ENCODE measurements around the gene FOXE3.

Gene FOXE3

GRCh38 chr1:47435506-47436303 is 19.6 kb downstream of the FOXE3 start:
- no peak for DNase-seq (ENCODE audit: low read depth in 2 of 2)

GRCh38 chr1:47436304-47436978 is 20.4 kb downstream of the FOXE3 start:
- peak; percentile 54 to 57 for DNase-seq (ENCODE audit: low read depth in 2 of 2)

DNA sequence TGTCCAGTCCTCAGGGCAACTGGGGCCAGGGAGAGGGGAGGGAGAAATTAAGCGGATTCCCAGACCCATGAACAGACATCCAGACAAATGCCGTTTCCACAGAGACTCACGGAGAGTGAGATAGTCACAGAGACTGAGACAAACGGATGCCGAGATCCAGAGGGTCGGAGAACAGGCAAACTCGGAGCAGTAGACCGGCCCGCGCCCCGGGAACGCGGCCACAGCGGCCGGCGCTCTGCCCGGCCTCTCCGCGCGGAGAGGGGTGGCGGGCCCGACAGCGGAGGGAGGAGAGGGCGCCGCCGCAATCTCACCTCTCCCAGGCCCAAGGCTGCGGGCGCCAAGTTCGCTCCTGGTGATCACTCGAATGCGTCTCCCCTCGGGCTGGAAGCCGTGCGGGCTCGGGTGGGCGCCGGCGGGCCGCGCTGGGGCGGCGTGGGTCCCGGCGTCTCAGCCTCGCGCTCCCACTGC is 20.9 kb downstream of the FOXE3 start:
- no peak for DNase-seq (ENCODE audit: low read depth in 2 of 2)

DNA sequence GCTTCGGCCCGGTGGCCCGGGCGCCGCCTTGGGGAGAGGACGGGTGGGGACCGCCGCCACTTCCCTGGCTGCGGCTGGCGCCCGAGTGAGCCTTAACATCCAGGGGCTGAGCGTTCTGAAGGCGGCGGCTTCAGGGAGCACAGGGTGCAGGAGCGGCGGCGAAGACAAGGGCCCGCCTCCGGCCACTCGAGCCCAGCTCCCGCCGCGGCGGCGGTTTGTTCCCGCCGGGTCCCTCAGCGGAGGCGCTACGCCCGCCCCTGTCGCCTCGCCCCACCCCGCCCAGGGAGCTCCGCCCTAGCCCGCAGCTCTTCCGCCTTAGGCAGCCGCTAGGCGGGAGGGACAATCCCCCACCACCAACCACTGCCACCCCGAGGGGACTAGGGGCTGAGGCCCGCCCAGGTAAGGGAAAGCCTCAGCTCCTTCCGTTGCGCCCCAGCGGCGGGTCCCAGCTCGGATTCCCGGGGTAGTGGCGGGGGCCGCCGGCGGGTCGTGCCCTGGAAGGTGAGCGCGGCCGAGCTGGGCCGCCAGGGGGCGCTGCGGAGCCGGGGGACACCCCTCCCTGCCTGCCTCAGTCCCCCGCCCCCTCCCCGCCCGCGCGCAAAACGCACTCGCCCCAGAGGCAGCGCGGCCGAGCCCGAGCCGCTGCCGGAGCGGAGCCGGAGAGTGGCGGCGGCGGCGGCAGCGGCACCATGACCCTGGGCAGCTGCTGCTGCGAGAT is 21.5 kb downstream of the FOXE3 start, which contains the start of gene FOXD2:
FOXD2 (plus strand) TSS at position 598 of the 718 bp plus-strand sequence; CDS start at position 690, 92 bp downstream.
- peak; percentile 78 to 88 for DNase-seq (ENCODE audit: low read depth in 2 of 2)

GRCh38 chr1:47438165-47439016 is 22.3 kb downstream of the FOXE3 start:
- no peak for DNase-seq (ENCODE audit: low read depth in 2 of 2)

DNA sequence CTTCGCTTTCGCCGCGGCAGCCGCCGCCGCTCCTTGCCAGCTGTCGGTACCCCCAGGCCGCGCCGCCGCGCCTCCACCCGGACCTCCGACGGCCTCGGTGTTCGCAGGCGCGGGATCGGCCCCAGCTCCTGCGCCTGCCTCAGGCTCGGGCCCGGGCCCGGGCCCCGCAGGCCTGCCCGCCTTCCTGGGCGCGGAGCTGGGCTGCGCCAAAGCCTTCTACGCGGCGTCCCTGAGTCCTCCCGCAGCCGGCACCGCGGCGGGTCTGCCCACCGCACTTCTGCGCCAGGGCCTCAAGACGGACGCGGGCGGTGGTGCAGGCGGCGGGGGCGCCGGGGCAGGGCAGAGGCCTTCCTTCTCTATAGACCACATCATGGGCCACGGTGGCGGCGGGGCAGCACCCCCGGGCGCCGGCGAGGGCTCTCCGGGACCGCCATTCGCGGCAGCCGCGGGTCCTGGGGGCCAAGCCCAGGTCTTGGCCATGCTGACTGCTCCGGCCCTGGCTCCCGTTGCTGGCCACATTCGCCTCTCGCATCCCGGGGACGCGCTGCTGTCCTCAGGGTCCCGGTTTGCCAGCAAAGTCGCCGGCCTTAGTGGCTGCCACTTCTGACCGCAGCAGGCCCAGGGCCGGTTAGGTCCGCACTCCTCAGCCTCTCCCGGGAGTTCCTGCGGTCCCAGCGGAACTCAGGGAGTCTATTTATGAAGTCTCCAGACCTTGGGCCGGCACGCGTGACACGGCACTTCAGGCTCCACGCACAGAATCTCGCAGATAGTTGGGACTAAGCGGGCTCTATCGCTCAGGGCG is 23.1 kb downstream of the FOXE3 start:
- DNase-seq (ENCODE audit: low read depth in 2 of 2): no peak

DNA sequence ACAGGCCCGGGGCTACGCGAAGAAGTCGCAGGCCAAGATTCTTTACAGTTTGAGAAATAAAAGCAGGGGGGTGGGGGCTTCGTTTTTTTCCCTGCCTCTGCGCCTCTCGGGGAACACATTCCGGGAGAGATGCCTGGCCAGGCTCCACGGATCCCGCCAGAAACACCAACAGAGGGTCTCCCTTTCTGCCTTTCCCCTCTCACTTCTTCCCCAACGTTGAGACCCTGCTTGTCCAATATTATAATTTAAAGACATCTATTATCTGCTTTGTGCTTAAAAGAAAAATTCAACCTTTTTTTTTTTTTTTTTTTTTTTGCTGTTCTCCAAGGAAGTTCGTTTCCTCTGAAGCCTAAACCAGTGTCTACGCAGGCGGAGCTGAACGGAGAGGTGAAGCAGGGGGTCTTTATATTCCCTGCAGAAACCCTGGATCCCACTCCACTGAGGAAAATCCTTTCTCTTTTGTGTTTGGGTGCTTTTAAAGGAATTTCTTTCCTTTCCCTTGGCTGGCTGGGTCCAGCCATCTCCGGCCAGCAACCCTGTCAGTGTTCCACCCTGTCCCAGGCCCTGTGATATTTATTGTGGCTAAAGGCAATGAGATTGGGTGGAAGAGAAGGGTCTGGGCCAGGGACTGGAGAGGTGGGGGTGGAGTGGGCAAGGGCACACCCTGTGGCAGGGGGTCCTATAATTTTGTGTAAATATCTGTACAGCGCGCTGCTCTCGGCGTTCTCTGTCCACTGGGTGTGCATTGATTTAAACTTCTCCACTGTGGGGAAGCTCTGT is 23.9 kb downstream of the FOXE3 start:
- DNase-seq (ENCODE audit: low read depth in 2 of 2): no peak

DNA sequence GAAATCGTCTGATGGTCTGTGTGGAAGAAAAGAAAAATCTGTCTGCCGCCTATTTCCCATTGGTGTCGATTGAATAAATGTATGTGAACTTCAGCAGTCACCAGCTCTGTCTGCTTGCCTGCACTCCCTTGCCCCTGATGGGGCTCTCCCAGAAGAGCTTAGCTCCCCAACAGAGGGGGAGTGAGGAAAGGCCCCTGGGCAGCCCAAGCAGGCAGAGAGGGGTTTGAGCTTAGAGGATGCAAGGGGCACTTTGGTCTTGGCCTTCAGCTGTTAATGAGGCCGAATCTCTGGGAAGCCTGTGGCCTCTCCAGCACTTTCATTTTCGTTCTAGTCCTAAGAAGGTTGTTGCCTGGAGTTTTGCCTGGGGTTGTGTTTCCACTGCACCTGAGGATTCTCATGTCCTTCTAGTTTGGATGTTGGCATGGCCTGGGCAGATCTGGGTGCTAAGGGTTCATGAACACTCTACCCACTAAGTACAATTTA is 24.6 kb downstream of the FOXE3 start:
- no peak for DNase-seq (ENCODE audit: low read depth in 2 of 2)

DNA sequence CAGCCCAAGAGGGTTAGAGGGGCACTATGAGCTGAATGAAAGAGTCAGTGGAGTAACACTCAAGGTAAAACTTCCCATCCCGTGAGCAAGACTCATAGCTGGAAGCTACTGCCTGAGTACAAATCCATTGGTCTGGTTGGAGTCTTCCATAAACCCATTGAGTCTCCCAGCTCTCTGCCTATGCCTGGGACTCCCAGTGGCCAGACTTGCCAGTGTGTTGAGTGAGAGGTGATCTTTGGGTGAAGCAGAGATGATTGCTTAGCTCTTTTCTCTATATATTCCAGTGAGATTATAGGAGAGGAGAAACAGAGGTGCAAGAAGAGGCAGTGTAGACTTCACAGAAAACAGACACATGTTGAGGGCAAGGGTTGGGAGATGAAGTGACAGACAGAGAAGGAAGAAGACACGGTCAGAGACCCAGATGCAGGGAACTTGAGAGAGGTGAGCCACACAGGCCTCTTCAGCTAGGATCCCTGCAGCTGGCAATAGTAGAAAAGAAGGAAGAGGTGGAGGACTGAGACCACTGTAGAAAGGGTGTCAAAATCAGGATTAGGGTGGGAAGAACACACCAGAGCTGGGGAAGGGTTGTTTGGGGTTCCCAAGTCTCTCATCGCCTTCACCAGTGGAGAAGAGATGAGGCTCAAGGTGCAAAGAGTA is 25.5 kb downstream of the FOXE3 start:
- DNase-seq (ENCODE audit: low read depth in 2 of 2): no peak

GRCh38 chr1:47442202-47442601 is 26.1 kb downstream of the FOXE3 start:
- no peak for DNase-seq (ENCODE audit: low read depth in 2 of 2)

GRCh38 chr1:47442842-47443529 is 26.9 kb downstream of the FOXE3 start:
- no peak for DNase-seq (ENCODE audit: low read depth in 2 of 2)

DNA sequence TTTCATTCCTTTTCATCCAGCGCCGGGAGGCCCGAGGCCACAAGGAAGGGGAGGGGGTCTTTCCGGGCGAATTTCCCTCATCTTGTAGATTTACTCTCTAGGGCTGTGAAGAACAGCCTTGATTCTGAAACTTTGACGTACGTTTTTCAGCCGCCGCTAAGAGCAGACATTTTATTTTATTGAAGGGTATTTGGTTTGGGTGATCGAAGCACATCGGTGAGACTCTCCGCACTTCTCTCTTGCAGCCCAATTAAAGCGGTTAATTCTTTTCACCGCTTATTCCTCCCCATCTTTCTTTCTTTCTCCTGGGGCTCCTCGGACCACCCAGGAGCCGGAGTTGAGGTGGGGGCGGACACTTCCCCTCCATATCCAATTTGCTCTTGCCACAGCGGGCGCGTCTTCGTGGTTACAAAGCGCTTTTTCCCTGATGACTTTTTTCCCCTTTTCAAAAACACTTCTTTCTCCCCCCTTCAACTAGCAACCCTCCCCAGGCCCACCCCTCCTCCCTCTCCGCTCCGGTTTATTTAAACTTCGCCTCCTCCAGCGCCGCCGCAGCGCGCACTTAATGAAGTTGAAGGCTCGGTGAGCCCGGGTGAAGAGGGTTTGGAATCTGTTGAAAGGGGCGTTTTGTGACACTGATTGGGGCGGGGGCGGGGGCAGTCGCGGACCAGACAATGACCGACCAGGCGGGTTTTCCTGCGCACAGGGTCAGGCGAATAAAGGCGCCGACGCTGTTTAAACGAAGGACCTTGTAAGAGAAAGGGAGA is 27.6 kb downstream of the FOXE3 start:
- no peak for DNase-seq (ENCODE audit: low read depth in 2 of 2)

DNA sequence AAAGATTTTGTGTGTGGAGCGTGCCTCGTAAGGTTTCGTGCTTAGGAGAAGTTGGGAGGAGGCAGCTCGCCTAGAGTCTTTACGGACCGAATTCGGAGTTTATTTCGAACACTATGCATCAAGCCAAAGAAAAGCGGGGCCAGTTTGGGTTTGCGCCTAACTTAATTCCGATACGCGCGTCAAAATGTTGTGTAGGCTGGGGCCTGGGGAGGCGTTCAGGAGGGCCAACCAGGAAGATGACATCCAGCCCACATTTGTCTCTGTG is 28.1 kb downstream of the FOXE3 start:
- DNase-seq (ENCODE audit: low read depth in 2 of 2): no peak

DNA sequence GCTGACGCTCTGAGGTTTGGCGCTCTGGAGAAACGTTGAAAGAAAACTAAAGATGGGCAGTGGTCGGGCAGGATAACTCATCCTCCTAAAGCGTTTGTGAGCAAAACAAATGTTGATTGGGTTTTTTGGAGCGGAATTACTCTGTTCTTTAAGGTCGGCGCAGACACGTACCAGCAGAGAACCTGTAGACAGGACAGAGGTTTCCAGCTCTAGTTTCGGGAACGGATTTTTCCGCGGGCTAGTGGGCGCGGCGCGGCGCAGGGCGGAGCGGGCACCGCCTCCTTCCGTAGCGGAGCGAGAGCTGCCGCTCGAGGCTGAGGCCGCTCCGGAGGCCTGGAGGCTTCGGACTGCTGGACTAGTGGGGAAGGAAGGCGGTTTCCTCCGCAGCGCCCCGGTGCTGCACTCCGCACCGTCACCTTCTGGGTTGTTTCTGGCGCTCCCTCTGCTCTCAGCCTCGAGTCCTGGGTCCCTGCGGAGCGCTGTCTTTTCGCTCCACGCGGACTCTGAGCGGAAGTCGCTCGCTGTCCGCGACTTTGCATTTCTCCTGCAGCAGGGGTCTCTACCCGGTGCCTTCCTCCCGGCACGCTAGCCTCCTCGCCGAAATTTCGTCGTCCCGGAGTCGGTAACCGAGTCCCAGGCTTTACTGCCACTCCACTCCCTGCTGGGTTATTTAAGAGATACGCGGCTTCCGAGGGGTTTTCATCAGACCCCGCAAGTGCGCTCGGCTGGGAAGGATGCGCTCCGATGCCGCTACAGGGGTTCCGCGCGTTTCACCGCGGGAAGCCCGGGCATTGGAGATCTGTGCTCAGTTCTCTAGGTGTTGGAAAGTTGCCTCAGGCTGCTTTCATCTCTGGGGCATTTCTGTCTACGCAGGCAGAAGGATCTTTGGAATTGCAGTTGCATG is 28.7 kb downstream of the FOXE3 start:
- DNase-seq (ENCODE audit: low read depth in 2 of 2): no peak

DNA sequence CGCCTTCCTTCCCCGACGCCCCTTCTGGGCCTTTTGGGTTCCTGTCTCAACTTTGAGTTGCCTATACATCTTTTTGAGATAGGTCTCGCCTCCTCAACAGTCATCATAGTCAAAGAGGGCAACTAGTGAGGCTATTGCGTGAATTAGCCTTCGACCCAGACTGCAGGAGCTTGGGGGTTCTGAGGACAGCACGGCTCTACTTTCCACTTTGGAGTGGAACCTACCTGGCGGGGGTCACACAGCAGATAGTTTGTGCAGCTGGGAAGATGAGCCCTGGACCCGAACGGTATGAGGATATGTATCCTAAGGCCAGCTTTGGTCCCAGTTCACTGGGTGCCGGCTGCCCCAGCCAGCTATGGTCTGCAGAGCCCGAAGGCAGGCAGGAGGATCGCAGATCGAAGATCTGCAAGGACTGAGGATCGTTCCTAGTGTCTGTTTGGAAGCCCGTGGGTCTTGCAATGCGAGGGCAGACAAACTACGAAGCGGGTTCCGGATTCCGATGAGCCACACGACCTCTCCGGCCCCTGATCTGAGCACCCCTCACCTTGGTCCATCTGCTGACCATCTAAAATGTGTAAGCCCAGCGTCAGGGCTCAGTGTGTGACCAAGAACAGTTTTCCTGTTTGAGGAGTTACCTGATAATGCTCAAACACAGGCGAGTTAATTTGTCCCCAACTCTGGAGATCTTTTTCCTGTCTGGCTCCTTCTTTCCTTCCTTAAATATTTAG is 29.9 kb downstream of the FOXE3 start:
- no peak for DNase-seq (ENCODE audit: low read depth in 2 of 2)

DNA sequence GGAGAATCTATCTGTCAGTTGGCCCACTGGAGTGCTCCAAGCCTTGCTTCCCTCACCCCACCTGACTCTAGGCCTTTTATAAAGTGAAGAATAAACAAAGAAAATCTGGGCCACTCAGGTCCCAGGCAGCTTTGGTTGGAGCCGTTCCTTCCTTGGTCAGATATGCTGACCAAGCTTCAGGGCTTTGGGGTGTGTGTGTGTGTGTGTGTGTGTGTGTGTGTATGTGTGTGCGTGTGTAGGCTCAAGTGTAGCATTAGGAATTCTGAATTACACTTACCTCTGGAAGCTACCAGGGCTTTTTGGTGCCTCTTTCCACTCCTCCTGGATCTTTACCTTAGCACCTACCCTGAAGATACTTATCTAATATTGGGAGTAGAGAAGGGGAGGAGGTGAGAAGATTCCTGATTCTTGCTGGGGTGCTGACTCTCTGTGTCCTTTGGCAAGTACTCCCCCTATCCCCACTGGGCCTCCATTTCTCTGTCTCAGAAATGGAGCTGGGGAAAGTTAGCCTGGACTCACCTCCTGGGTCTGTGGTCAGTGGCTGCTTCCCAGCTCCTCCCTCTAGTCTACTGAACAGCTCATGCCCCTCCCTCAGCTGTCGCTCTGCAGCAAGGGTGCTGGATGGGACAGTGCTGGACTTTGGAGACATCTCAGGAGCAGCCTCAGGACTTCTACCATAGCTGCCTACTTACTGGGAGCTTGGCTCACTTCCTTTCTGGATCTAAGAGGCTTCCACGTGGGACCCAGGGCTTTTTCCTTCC is 32.6 kb downstream of the FOXE3 start:
- DNase-seq (ENCODE audit: low read depth in 2 of 2): no peak

Measured in stimulated activated CD8-positive, alpha-beta memory T cell treated with anti-CD3 and anti-CD28 coated beads, Interleukin-2, amount 100 ng/mL, for 1 hour (primary cell).